K562 (cell line): ENCODE results near the gene SNAI1. TPM values are rescaled to one million over a fixed set of nuclear protein-coding genes. Genes with fewer than 3 reads are reported as not detected.

Source experiments
- HIVEP1 ChIP-seq: fragments of 250-450 bp; sonication (Bioruptor Pico); IDR thresholded peaks from 2 replicates; pipeline ENCODE4 v1.4.0; 2020; ENCODE audit warnings: mild to moderate bottlenecking
- RCOR1 ChIP-seq, 2 experiments: IDR thresholded peaks; 2 replicates each; pipeline ENCODE4 v1.6.1; 2012; ENCODE audit warnings: low read depth in 2 of 2, low read length in 2 of 2, borderline replicate concordance in 1 of 2, improper control_type of control experiment in 1 of 2
- TCFL5 ChIP-seq: fragments of 250-450 bp; sonication (Bioruptor Pico); conservative IDR thresholded peaks from 2 replicates; pipeline ENCODE4 v1.6.1; 2021; ENCODE audit warnings: mild to moderate bottlenecking, moderate library complexity, matching md5 sums
- ZNF79 ChIP-seq: fragments of 250-450 bp; sonication (Bioruptor Pico); IDR thresholded peaks from 2 replicates; pipeline ENCODE4 v1.4.0; 2020; ENCODE audit warnings: low read depth, mild to moderate bottlenecking, moderate library complexity
- polyA plus RNA-seq, 8 experiments: library from polyadenylated mRNA; depleted of rRNA in 4 of 8; stranded (reverse) in 5 of 8; unstranded in 3 of 8; fragments of >200 nt; fragmentation: Nextera tagmentation in 2 of 8; fragmentation: Illumina TruSeq in 1 of 8; extraction: Ambion mirVana in 2 of 8; extraction: Trizol in 1 of 8; gene quantifications; 2 replicates each; pipeline versions ENCODE4 v1.2.1 to v1.2.3, GENCODE V29; 2011 to 2014; ENCODE audit warnings: inconsistent platforms in 1 of 8, missing spikeins in 1 of 8
- total RNA-seq, 7 experiments: library from RNA; depleted of rRNA in 6 of 7; stranded (reverse); fragments of >200 nt in 6 of 7; fragmentation: Illumina TruSeq in 2 of 7; extraction: Trizol in 2 of 7; gene quantifications; 2 replicates each; pipeline versions ENCODE4 v1.2.1 to v1.2.3, GENCODE V29; 2011 to 2021; ENCODE audit warnings: low replicate concordance in 1 of 7
- TF ChIP-seq, protein P1 (sequence below): fragments of 450-650 bp; IDR thresholded peaks from 2 replicates; pipeline ENCODE4 v1.6.1; 2016; ENCODE audit warnings: mild to moderate bottlenecking, moderate library complexity
- TF ChIP-seq, protein P2 (sequence below): sonication (generic); formaldehyde crosslinking; IDR thresholded peaks from 2 replicates; pipeline ENCODE4 v1.8.1; 2022; ENCODE audit warnings: missing genetic modification reagents
- TF ChIP-seq, protein P3 (sequence below): sonication (generic); formaldehyde crosslinking; IDR thresholded peaks from 2 replicates; pipeline ENCODE4 v1.8.0; 2022; ENCODE audit warnings: mild to moderate bottlenecking, missing genetic modification reagents

The SNAI1 gene
- total and polyA plus RNA-seq, 9 of the 15 experiments (the other 6 are each of a cell fraction or from before 2014, with no cell fraction given): 0.32 to 11.6 (median 2.0) TPM

DNA sequence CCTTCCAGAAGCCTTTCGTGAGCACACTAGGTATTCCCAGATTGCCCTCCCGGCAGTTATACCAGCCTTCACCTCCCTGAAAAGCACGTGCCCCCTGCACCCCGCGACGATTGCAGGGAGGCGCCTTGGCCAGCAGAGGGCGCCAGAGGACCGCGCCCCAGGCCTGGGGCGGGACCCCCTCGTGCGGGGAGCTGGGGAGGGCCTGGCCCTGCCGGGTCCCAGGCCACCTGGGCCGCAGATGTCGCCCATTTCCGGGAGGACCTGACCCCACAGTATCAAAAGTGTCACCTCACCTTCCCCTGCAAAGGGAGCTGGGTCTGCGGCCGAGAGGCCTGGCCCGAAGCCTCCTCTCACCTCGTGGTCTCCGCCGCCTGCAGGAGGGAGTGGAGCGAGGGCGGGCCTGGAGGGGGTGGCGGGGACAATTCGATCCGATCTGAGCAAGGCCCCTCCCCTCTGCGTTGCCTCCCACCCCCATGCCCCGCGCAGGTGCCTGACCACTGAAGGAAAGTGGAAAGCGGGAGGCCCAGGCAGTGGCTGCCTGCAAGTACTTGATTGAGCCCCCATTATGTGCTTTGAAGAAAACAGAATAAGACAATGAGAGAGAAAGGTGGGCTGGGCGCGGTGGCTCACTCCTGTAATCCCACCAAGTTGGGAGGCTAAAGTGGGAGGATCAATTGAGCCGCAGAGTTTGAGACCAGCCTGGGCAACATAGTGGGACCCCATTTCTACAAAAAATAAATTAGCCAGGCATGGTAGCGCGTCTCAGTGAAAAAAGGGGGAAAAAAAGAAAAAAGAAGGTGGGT, 3.5 kb upstream of the SNAI1 start (continued):
- TF ChIP-seq, protein P1, sequence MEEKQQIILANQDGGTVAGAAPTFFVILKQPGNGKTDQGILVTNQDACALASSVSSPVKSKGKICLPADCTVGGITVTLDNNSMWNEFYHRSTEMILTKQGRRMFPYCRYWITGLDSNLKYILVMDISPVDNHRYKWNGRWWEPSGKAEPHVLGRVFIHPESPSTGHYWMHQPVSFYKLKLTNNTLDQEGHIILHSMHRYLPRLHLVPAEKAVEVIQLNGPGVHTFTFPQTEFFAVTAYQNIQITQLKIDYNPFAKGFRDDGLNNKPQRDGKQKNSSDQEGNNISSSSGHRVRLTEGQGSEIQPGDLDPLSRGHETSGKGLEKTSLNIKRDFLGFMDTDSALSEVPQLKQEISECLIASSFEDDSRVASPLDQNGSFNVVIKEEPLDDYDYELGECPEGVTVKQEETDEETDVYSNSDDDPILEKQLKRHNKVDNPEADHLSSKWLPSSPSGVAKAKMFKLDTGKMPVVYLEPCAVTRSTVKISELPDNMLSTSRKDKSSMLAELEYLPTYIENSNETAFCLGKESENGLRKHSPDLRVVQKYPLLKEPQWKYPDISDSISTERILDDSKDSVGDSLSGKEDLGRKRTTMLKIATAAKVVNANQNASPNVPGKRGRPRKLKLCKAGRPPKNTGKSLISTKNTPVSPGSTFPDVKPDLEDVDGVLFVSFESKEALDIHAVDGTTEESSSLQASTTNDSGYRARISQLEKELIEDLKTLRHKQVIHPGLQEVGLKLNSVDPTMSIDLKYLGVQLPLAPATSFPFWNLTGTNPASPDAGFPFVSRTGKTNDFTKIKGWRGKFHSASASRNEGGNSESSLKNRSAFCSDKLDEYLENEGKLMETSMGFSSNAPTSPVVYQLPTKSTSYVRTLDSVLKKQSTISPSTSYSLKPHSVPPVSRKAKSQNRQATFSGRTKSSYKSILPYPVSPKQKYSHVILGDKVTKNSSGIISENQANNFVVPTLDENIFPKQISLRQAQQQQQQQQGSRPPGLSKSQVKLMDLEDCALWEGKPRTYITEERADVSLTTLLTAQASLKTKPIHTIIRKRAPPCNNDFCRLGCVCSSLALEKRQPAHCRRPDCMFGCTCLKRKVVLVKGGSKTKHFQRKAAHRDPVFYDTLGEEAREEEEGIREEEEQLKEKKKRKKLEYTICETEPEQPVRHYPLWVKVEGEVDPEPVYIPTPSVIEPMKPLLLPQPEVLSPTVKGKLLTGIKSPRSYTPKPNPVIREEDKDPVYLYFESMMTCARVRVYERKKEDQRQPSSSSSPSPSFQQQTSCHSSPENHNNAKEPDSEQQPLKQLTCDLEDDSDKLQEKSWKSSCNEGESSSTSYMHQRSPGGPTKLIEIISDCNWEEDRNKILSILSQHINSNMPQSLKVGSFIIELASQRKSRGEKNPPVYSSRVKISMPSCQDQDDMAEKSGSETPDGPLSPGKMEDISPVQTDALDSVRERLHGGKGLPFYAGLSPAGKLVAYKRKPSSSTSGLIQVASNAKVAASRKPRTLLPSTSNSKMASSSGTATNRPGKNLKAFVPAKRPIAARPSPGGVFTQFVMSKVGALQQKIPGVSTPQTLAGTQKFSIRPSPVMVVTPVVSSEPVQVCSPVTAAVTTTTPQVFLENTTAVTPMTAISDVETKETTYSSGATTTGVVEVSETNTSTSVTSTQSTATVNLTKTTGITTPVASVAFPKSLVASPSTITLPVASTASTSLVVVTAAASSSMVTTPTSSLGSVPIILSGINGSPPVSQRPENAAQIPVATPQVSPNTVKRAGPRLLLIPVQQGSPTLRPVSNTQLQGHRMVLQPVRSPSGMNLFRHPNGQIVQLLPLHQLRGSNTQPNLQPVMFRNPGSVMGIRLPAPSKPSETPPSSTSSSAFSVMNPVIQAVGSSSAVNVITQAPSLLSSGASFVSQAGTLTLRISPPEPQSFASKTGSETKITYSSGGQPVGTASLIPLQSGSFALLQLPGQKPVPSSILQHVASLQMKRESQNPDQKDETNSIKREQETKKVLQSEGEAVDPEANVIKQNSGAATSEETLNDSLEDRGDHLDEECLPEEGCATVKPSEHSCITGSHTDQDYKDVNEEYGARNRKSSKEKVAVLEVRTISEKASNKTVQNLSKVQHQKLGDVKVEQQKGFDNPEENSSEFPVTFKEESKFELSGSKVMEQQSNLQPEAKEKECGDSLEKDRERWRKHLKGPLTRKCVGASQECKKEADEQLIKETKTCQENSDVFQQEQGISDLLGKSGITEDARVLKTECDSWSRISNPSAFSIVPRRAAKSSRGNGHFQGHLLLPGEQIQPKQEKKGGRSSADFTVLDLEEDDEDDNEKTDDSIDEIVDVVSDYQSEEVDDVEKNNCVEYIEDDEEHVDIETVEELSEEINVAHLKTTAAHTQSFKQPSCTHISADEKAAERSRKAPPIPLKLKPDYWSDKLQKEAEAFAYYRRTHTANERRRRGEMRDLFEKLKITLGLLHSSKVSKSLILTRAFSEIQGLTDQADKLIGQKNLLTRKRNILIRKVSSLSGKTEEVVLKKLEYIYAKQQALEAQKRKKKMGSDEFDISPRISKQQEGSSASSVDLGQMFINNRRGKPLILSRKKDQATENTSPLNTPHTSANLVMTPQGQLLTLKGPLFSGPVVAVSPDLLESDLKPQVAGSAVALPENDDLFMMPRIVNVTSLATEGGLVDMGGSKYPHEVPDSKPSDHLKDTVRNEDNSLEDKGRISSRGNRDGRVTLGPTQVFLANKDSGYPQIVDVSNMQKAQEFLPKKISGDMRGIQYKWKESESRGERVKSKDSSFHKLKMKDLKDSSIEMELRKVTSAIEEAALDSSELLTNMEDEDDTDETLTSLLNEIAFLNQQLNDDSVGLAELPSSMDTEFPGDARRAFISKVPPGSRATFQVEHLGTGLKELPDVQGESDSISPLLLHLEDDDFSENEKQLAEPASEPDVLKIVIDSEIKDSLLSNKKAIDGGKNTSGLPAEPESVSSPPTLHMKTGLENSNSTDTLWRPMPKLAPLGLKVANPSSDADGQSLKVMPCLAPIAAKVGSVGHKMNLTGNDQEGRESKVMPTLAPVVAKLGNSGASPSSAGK: peak; percentile 97
- TF ChIP-seq ZNF79 (CRISPR knock-in tag) (no peak), TCFL5 (CRISPR knock-in tag) (no peak), HIVEP1 (peak; percentile 20; the same call in 1 of the 2 replicates), RCOR1 (IDR thresholded peaks at IDR 0.05; ENCODE audit: borderline replicate concordance in 1 of 2, low read depth in 2 of 2, low read length in 2 of 2) (peak in 1 of 2 experiments; percentile 47; a peak in 2 of 4 replicates)
- TF ChIP-seq, protein P2, sequence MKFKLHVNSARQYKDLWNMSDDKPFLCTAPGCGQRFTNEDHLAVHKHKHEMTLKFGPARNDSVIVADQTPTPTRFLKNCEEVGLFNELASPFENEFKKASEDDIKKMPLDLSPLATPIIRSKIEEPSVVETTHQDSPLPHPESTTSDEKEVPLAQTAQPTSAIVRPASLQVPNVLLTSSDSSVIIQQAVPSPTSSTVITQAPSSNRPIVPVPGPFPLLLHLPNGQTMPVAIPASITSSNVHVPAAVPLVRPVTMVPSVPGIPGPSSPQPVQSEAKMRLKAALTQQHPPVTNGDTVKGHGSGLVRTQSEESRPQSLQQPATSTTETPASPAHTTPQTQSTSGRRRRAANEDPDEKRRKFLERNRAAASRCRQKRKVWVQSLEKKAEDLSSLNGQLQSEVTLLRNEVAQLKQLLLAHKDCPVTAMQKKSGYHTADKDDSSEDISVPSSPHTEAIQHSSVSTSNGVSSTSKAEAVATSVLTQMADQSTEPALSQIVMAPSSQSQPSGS (CRISPR knock-in tag): no peak
- TF ChIP-seq, protein P3, sequence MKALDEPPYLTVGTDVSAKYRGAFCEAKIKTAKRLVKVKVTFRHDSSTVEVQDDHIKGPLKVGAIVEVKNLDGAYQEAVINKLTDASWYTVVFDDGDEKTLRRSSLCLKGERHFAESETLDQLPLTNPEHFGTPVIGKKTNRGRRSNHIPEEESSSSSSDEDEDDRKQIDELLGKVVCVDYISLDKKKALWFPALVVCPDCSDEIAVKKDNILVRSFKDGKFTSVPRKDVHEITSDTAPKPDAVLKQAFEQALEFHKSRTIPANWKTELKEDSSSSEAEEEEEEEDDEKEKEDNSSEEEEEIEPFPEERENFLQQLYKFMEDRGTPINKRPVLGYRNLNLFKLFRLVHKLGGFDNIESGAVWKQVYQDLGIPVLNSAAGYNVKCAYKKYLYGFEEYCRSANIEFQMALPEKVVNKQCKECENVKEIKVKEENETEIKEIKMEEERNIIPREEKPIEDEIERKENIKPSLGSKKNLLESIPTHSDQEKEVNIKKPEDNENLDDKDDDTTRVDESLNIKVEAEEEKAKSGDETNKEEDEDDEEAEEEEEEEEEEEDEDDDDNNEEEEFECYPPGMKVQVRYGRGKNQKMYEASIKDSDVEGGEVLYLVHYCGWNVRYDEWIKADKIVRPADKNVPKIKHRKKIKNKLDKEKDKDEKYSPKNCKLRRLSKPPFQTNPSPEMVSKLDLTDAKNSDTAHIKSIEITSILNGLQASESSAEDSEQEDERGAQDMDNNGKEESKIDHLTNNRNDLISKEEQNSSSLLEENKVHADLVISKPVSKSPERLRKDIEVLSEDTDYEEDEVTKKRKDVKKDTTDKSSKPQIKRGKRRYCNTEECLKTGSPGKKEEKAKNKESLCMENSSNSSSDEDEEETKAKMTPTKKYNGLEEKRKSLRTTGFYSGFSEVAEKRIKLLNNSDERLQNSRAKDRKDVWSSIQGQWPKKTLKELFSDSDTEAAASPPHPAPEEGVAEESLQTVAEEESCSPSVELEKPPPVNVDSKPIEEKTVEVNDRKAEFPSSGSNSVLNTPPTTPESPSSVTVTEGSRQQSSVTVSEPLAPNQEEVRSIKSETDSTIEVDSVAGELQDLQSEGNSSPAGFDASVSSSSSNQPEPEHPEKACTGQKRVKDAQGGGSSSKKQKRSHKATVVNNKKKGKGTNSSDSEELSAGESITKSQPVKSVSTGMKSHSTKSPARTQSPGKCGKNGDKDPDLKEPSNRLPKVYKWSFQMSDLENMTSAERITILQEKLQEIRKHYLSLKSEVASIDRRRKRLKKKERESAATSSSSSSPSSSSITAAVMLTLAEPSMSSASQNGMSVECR: peak; percentile 72
